ENCODE data around the gene MMADHC. TPM values are rescaled to one million over a fixed set of nuclear protein-coding genes. Genes with fewer than 3 reads are reported as not detected.

MMADHC gene
- total RNA-seq, 4 donors from 2014 or later: 77.0 to 92.6 (median 81.8) TPM

- no peaks in the 10 kb centered on the region for H3K4me1 ChIP-seq
- TF ChIP-seq POLR2A (IDR thresholded peaks at IDR 0.05): no peak
- TF ChIP-seq, protein P1, sequence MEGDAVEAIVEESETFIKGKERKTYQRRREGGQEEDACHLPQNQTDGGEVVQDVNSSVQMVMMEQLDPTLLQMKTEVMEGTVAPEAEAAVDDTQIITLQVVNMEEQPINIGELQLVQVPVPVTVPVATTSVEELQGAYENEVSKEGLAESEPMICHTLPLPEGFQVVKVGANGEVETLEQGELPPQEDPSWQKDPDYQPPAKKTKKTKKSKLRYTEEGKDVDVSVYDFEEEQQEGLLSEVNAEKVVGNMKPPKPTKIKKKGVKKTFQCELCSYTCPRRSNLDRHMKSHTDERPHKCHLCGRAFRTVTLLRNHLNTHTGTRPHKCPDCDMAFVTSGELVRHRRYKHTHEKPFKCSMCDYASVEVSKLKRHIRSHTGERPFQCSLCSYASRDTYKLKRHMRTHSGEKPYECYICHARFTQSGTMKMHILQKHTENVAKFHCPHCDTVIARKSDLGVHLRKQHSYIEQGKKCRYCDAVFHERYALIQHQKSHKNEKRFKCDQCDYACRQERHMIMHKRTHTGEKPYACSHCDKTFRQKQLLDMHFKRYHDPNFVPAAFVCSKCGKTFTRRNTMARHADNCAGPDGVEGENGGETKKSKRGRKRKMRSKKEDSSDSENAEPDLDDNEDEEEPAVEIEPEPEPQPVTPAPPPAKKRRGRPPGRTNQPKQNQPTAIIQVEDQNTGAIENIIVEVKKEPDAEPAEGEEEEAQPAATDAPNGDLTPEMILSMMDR (IDR thresholded peaks at IDR 0.05): no peak
- no peak for DNase-seq
- no peaks in the 10 kb centered on the region for H3K36me3 ChIP-seq
- H3K4me3 ChIP-seq (replicated peaks in 1 of 3): no peak overlapping the region
- WGBS, 2 donors: 80 to 83% methylated on average over 7 of the region's 7 CpGs
- no peaks in the 10 kb centered on the region for H3K27me3 ChIP-seq
- H3K27ac ChIP-seq: no peak overlapping the region
- intact Hi-C loops (cut with DNase I): no loop called here
- no peaks in the 10 kb centered on the region for H3K9me3 ChIP-seq
Observed at GRCh38 chr2:149527998-149528755, 59.4 kb downstream of the MMADHC start.

DNA sequence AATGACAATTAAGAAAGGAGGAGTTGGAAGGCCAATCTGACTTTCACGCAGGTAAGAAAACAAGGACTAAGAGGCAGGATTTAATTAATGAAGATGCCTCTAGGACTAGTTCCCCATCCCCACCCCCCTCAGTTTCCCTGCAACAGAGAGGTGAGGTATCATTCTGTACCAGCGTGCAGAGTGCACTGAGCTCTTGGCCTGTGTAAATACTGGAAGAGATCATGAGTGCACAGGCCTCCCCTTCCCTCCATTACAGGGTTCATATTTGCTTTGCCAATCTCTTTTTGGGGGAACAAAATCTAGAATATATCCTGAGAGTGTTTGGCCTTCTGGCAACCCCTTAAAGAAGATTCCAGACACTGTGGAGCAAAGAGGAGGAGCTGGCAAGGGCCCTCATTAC lies 60.9 kb downstream of the MMADHC start:
- no peaks in the 10 kb centered on the region for H3K27me3 ChIP-seq
- intact Hi-C loops (cut with DNase I): no loop called here
- H3K4me3 ChIP-seq (replicated peaks in 1 of 3): no peak overlapping the region
- no peak overlapping the region for H3K27ac ChIP-seq
- TF ChIP-seq, protein P1 (IDR thresholded peaks at IDR 0.05): no peak
- TF ChIP-seq POLR2A (IDR thresholded peaks at IDR 0.05): no peak
- DNase-seq: no peak
- H3K36me3 ChIP-seq: no peaks in the 10 kb centered on the region
- WGBS, 2 donors: 90 to 91% methylated on average over 2 of the region's 2 CpGs
- no peaks in the 10 kb centered on the region for H3K9me3 ChIP-seq
- no peaks in the 10 kb centered on the region for H3K4me1 ChIP-seq

GRCh38 chr2:149525323-149525722 lies 62.3 kb downstream of the MMADHC start:
- H3K4me1 ChIP-seq: no peaks in the 10 kb centered on the region
- no peak overlapping the region for H3K4me3 ChIP-seq (replicated peaks in 1 of 3)
- WGBS, 2 donors: 93 to 97% methylated on average over 7 to 8 of the region's 9 CpGs
- no peak overlapping the region for H3K27ac ChIP-seq
- intact Hi-C loops (cut with DNase I): no loop called here
- DNase-seq: no peak
- H3K27me3 ChIP-seq: no peaks in the 10 kb centered on the region
- no peaks in the 10 kb centered on the region for H3K9me3 ChIP-seq
- TF ChIP-seq POLR2A (IDR thresholded peaks at IDR 0.05): no peak
- TF ChIP-seq, protein P1 (IDR thresholded peaks at IDR 0.05): no peak
- H3K36me3 ChIP-seq: no peaks in the 10 kb centered on the region

Small RNAs within 50 kb of the gene (small RNA-seq; reads per million reads assigned to genes)
- not detected for gene RNU6-601P

Data from thyroid gland (tissue), 4 donors.